ENCODE data around the gene ITPR1.

DNA sequence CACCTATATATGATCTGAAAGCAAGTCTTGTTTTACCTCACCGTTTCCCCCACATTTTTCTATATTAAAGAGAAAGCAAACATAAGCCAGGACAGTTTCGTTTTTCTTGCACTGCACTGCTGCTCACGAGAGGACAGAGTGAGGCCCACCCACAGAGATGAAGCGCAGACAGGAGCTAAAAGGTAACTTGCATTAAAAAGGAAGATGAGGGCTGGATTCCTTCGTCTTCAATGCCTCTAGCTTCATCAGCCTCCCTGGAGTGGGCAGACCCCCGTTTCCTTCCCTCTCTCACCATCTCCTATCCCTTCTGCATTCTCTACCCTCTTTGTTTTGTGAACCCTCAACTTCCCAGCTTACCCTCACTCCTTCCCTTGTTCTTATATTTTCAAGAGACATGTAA lies 45.0 kb upstream of the ITPR1 start:
- TF ChIP-seq CTCF (IDR thresholded peaks at IDR 0.05) (no peak), POLR2A (IDR thresholded peaks at IDR 0.05) (no peak)
